IMR-90 (cell line): ENCODE results near the gene SLC6A17. TPM values are rescaled to one million over a fixed set of nuclear protein-coding genes. Genes with fewer than 3 reads are reported as not detected.

ENCODE experiments used
- ATAC-seq: fragments of 200-7000 bp; cut with Tn5 transposase; 2 replicates; pipeline ENCODE4 v1.9.1; 2020; ENCODE audit warnings: low read depth, mild to moderate bottlenecking, moderate library complexity
- BruUV-seq: library from RNA; stranded (reverse); fragments of 400-500 nt; replicated peaks from 2 replicates; lab custom pipeline; 2021; lab: Mats Ljungman, UMichigan
- CTCF ChIA-PET: fragments of 300-600 bp; formaldehyde crosslinking; extraction: SDS; loops from one replicate; lab custom pipeline; 2021; ENCODE audit warnings: antibody characterized with exemption; lab: Yijun Ruan, JAX
- POLR2A ChIA-PET: fragments of 300-600 bp; sonication (Branson Sonifier 250); formaldehyde crosslinking; loops from one replicate; lab custom pipeline; 2022; ENCODE audit warnings: antibody characterized with exemption; ENCODE audit not compliant: unreplicated experiment; lab: Charles Lee
- DNase-seq: peaks from one replicate; pipeline ENCODE4 v3.0.0; 2013
- H2AFZ ChIP-seq: replicated peaks from 2 replicates; pipeline ENCODE3; 2013; ENCODE audit warnings: low read length, mild to moderate bottlenecking; ENCODE audit not compliant: poor library complexity
- H2AK5ac ChIP-seq: 2 replicates; pipeline ENCODE4 v1.6.1; 2013; ENCODE audit warnings: low read depth, low read length, inconsistent platforms
- H2AK9ac ChIP-seq: replicated peaks from 2 replicates; pipeline ENCODE3; 2013; ENCODE audit warnings: mild to moderate bottlenecking, low read depth, low read length, moderate library complexity; ENCODE audit not compliant: poor library complexity
- H2BK120ac ChIP-seq: 2 replicates; pipeline ENCODE4 v1.6.1; 2013; ENCODE audit warnings: low read depth, low read length, inconsistent platforms
- H2BK15ac ChIP-seq: 3 replicates; pipeline ENCODE4 v1.6.1; 2013; ENCODE audit warnings: low read depth, low read length, inconsistent platforms
- H2BK20ac ChIP-seq: 2 replicates; pipeline ENCODE4 v1.6.1; 2013; ENCODE audit warnings: low read depth, mild to moderate bottlenecking, inconsistent platforms, low read length, moderate library complexity
- H2BK5ac ChIP-seq: 2 replicates; pipeline ENCODE4 v1.6.1; 2013; ENCODE audit warnings: mild to moderate bottlenecking, low read depth, low read length, inconsistent platforms; ENCODE audit not compliant: poor library complexity, severe bottlenecking
- H3K14ac ChIP-seq: replicated peaks from 2 replicates; pipeline ENCODE4 v1.6.1; 2013; ENCODE audit warnings: low read depth, low read length, inconsistent platforms
- H3K18ac ChIP-seq: 2 replicates; pipeline ENCODE4 v1.6.1; 2013; ENCODE audit warnings: low read depth, low read length, control low read depth
- H3K23ac ChIP-seq: 2 replicates; pipeline ENCODE4 v1.6.1; 2013; ENCODE audit warnings: low read depth, low read length, inconsistent platforms
- H3K27ac ChIP-seq: 2 replicates; pipeline ENCODE4 v1.5.1; 2013; ENCODE audit warnings: mild to moderate bottlenecking, control low read depth, low read length; ENCODE audit not compliant: insufficient read depth
- H3K27me3 ChIP-seq: 2 replicates; pipeline ENCODE4 v1.6.1; 2013; ENCODE audit warnings: low read length; ENCODE audit not compliant: control insufficient read depth, insufficient read depth
- H3K36me3 ChIP-seq: 2 replicates; pipeline ENCODE4 v1.6.1; 2013; ENCODE audit warnings: low read length, mixed read lengths; ENCODE audit not compliant: control insufficient read depth, insufficient read depth
- H3K4ac ChIP-seq: 2 replicates; pipeline ENCODE4 v1.6.1; 2013; ENCODE audit warnings: low read depth, low read length, inconsistent platforms
- H3K4me1 ChIP-seq: 2 replicates; pipeline ENCODE4 v1.6.1; 2013; ENCODE audit warnings: low read length, mixed read lengths; ENCODE audit not compliant: control insufficient read depth, insufficient read depth
- H3K4me2 ChIP-seq: 2 replicates; pipeline ENCODE4 v1.6.1; 2013; ENCODE audit warnings: low read depth, mild to moderate bottlenecking, control low read depth, low read length, moderate library complexity
- H3K4me3 ChIP-seq: 2 replicates; pipeline ENCODE4 v1.5.1; 2013; ENCODE audit warnings: low read depth, mild to moderate bottlenecking, control low read depth, low read length, moderate library complexity; ENCODE audit not compliant: insufficient read depth
- H3K56ac ChIP-seq: 2 replicates; pipeline ENCODE4 v1.6.1; 2013; ENCODE audit warnings: low read length, inconsistent platforms; ENCODE audit not compliant: insufficient read depth; ENCODE audit errors: extremely low read depth
- H3K79me1 ChIP-seq, 2 experiments: 2 replicates each; pipeline ENCODE4 v1.6.1; 2013; ENCODE audit warnings: low read length in 2 of 2, inconsistent platforms in 1 of 2, low read depth in 1 of 2
- H3K9ac ChIP-seq: 2 replicates; pipeline ENCODE4 v1.6.1; 2013; ENCODE audit warnings: low read depth, low read length, control low read depth
- H3K9me1 ChIP-seq: 2 replicates; pipeline ENCODE4 v1.6.1; 2013; ENCODE audit warnings: low read length, inconsistent platforms; ENCODE audit not compliant: insufficient read depth
- H3K9me3 ChIP-seq: 2 replicates; pipeline ENCODE4 v1.6.1; 2013; ENCODE audit warnings: low read length; ENCODE audit not compliant: control insufficient read depth, insufficient read depth
- H4K20me1 ChIP-seq: 2 replicates; pipeline ENCODE4 v1.6.1; 2013; ENCODE audit warnings: low read length, inconsistent platforms; ENCODE audit not compliant: insufficient read depth
- H4K5ac ChIP-seq: 2 replicates; pipeline ENCODE4 v1.6.1; 2013; ENCODE audit warnings: mild to moderate bottlenecking, low read depth, low read length, control low read depth
- H4K8ac ChIP-seq, 2 experiments: 2 replicates each; pipeline ENCODE4 v1.6.1; 2013; ENCODE audit warnings: low read depth in 2 of 2, low read length in 2 of 2, control low read depth in 1 of 2, inconsistent platforms in 1 of 2
- H4K91ac ChIP-seq: 2 replicates; pipeline ENCODE4 v1.6.1; 2013; ENCODE audit warnings: low read depth, low read length, inconsistent platforms; ENCODE audit not compliant: insufficient read depth
- BHLHE40 ChIP-seq: fragments of 150-350 bp; IDR thresholded peaks from 2 replicates; pipeline ENCODE4 v1.6.1; 2016; ENCODE audit warnings: mild to moderate bottlenecking, low read depth, low read length
- CEBPB ChIP-seq: IDR thresholded peaks from 2 replicates; pipeline ENCODE4 v1.6.1; 2012; ENCODE audit warnings: low read depth, low read length, improper control_type of control experiment
- CHD1 ChIP-seq: IDR thresholded peaks from 2 replicates; pipeline ENCODE4 v1.6.1; 2012; ENCODE audit warnings: low read depth, low read length, improper control_type of control experiment
- FOS ChIP-seq: fragments of 150-350 bp; IDR thresholded peaks from 2 replicates; pipeline ENCODE4 v1.6.1; 2016; ENCODE audit warnings: low read depth, low read length
- MAFK ChIP-seq: IDR thresholded peaks from 2 replicates; pipeline ENCODE4 v1.6.1; 2012; ENCODE audit warnings: low read depth, low read length, improper control_type of control experiment
- MAZ ChIP-seq: IDR thresholded peaks from 2 replicates; pipeline ENCODE4 v1.6.1; 2012; ENCODE audit warnings: low read depth, mild to moderate bottlenecking, low read length, improper control_type of control experiment, moderate library complexity, borderline replicate concordance
- NFE2L2 ChIP-seq: fragments of 150-350 bp; IDR thresholded peaks from 2 replicates; pipeline ENCODE4 v1.6.1; 2016; ENCODE audit warnings: low read depth, mild to moderate bottlenecking, low read length
- POLR2A ChIP-seq: IDR thresholded peaks from 2 replicates; pipeline ENCODE4 v1.6.1; 2012; ENCODE audit warnings: mild to moderate bottlenecking, low read depth, low read length
- RAD21 ChIP-seq: IDR thresholded peaks from 2 replicates; pipeline ENCODE4 v1.6.1; 2012; ENCODE audit warnings: low read length, improper control_type of control experiment
- RCOR1 ChIP-seq: IDR thresholded peaks from 2 replicates; pipeline ENCODE4 v1.6.1; 2012; ENCODE audit warnings: mild to moderate bottlenecking, low read length, improper control_type of control experiment; ENCODE audit not compliant: insufficient replicate concordance
- RFX5 ChIP-seq: IDR thresholded peaks from 2 replicates; pipeline ENCODE4 v1.8.0; 2012; ENCODE audit warnings: low read depth, mild to moderate bottlenecking, low read length, moderate library complexity
- SMC3 ChIP-seq: fragments of 150-350 bp; IDR thresholded peaks from 2 replicates; pipeline ENCODE4 v1.6.1; 2016; ENCODE audit warnings: low read depth, mild to moderate bottlenecking, antibody characterized with exemption, low read length, moderate library complexity
- WGBS, 2 experiments: methylation state at CpG; one replicate each; pipeline versions ENCODE4 v1.1.5 to v1.1.7; 2013; ENCODE audit warnings: missing lambda C conversion rate in 2 of 2; ENCODE audit not compliant: insufficient read length in 1 of 2; ENCODE audit errors: extremely low coverage in 2 of 2; 5-methylcytosine and 5-hydroxymethylcytosine counted together
- dilution Hi-C: fragments of 300-500 bp; cut with HindIII; formaldehyde crosslinking; loops from one replicate; pipeline ENCODE4 v1.14.3; 2018; ENCODE audit warnings: low sequenced_read_pairs; ENCODE audit not compliant: unreplicated experiment
- in situ Hi-C: fragments of 300-500 bp; cut with MboI; formaldehyde crosslinking; loops from 3 replicates; pipeline ENCODE4 v1.14.3; 2019; ENCODE audit warnings: low sequenced_read_pairs, inconsistent platforms, mixed read lengths
- intact Hi-C: fragments of 100-400 bp; cut with micrococcal nuclease; formaldehyde crosslinking; loops from 2 replicates; pipeline ENCODE4 v1.10.0; 2022
- polyA plus RNA-seq, 3 experiments: library from polyadenylated mRNA; depleted of rRNA; stranded (reverse); fragments of >200 nt; gene quantifications; 2 replicates each; pipeline ENCODE4 v1.2.3, GENCODE V29; 2012; ENCODE audit warnings: low replicate concordance in 1 of 3
- total RNA-seq: library from RNA; depleted of rRNA; stranded (reverse); fragments of >200 nt; gene quantifications from 2 replicates; pipeline ENCODE4 v1.2.3, GENCODE V29; 2012
- TF ChIP-seq, protein P1 (sequence below): fragments of 150-350 bp; IDR thresholded peaks from 2 replicates; pipeline ENCODE4 v1.6.1; 2016; ENCODE audit warnings: low read depth, mild to moderate bottlenecking, low read length, moderate library complexity, borderline replicate concordance

SLC6A17 gene
- total and polyA plus RNA-seq, 2 of the 4 experiments (the other 2 are of a cell fraction), result 0.54 to 0.82 TPM

GRCh38 chr1:110114784-110115183 lies 35.5 kb upstream of the SLC6A17 start:
- H3K79me1 ChIP-seq, result no peaks in the 10 kb centered on the region
- ATAC-seq (no peak), DNase-seq (no peak)
- dilution Hi-C loops (no loop called here), intact Hi-C loops (loop anchor here (2.0 kb wide), 1 partner anchor 30 kb away; no protein-coding TSS in a partner anchor), in situ Hi-C loops (no loop called here)
- no peak overlapping the region for H2BK20ac ChIP-seq
- no peak overlapping the region for H3K4me2 ChIP-seq
- H3K9me1 ChIP-seq, result no peaks in the 10 kb centered on the region
- H4K8ac ChIP-seq, result no peak overlapping the region
- BruUV-seq, result no TSS peak
- no peak overlapping the region for H2BK120ac ChIP-seq
- no peak overlapping the region for H3K9ac ChIP-seq
- no peaks in the 10 kb centered on the region for H4K20me1 ChIP-seq
- no peak overlapping the region for H4K91ac ChIP-seq
- no peak overlapping the region for H3K18ac ChIP-seq
- no CpG with 5 or more reads among the region's 5 CpGs for WGBS, 2 experiments
- no peak overlapping the region for H3K14ac ChIP-seq
- peaks cover 62% of the 10 kb centered on the region for H3K27me3 ChIP-seq
- H3K4ac ChIP-seq, result no peak overlapping the region
- no peaks in the 10 kb centered on the region for H3K4me1 ChIP-seq
- H3K27ac ChIP-seq, result no peak overlapping the region
- H3K36me3 ChIP-seq, result no peaks in the 10 kb centered on the region
- H3K4me3 ChIP-seq, result no peak overlapping the region
- no peak overlapping the region for H3K23ac ChIP-seq
- no peak for TF ChIP-seq MAZ
- no peak for TF ChIP-seq RAD21
- no peak for TF ChIP-seq MAFK
- no peak for TF ChIP-seq NFE2L2
- no peak for TF ChIP-seq FOS
- no peak for TF ChIP-seq RCOR1
- TF ChIP-seq SMC3, result no peak
- TF ChIP-seq, protein P1, sequence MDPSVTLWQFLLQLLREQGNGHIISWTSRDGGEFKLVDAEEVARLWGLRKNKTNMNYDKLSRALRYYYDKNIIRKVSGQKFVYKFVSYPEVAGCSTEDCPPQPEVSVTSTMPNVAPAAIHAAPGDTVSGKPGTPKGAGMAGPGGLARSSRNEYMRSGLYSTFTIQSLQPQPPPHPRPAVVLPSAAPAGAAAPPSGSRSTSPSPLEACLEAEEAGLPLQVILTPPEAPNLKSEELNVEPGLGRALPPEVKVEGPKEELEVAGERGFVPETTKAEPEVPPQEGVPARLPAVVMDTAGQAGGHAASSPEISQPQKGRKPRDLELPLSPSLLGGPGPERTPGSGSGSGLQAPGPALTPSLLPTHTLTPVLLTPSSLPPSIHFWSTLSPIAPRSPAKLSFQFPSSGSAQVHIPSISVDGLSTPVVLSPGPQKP, result no peak
- no peak for TF ChIP-seq RFX5
- no peak for TF ChIP-seq CHD1
- TF ChIP-seq POLR2A, result no peak
- no peak for TF ChIP-seq BHLHE40
- no peak for TF ChIP-seq CEBPB
- H3K9me3 ChIP-seq, result no peaks in the 10 kb centered on the region
- no peak overlapping the region for H2AK5ac ChIP-seq
- no peak overlapping the region for H2BK15ac ChIP-seq
- no peak overlapping the region for H2AK9ac ChIP-seq
- POLR2A ChIA-PET, result no interaction called here
- no peak overlapping the region for H2BK5ac ChIP-seq
- CTCF ChIA-PET, result no interaction called here
- H2AFZ ChIP-seq, result no peak overlapping the region
- no peak overlapping the region for H3K56ac ChIP-seq
- H4K5ac ChIP-seq, result no peak overlapping the region
